Measurements from ENCODE around the gene ADGRG1.

- no peak for TF ChIP-seq TEAD1 (CRISPR knock-in tag; IDR thresholded peaks at IDR 0.05)
- no peak for TF ChIP-seq CTCF (IDR thresholded peaks at IDR 0.05)
- no peak for TF ChIP-seq CREB1 (CRISPR knock-in tag; IDR thresholded peaks at IDR 0.05)
- TF ChIP-seq TEAD4 (CRISPR knock-in tag; IDR thresholded peaks at IDR 0.05) = peak; percentile 19; the same call in 1 of the 2 replicates
- TF ChIP-seq ETV6 (CRISPR knock-in tag; IDR thresholded peaks at IDR 0.05) = no peak
- TF ChIP-seq IRF2 (CRISPR knock-in tag; IDR thresholded peaks at IDR 0.05; ENCODE audit: borderline replicate concordance, low read depth) = no peak
- TF ChIP-seq HMGA2 (CRISPR knock-in tag; IDR thresholded peaks at IDR 0.05) = no peak
- no peak for TF ChIP-seq ZNF232 (CRISPR knock-in tag; IDR thresholded peaks at IDR 0.05)
- peak; percentile 74; the same call in 1 of the 2 replicates for TF ChIP-seq GABPB1 (CRISPR knock-in tag; IDR thresholded peaks at IDR 0.05)
- TF ChIP-seq AFF4 (CRISPR knock-in tag; IDR thresholded peaks at IDR 0.05; ENCODE audit: borderline replicate concordance) = no peak
- TF ChIP-seq ZNF263 (CRISPR knock-in tag; IDR thresholded peaks at IDR 0.05; ENCODE audit: low read depth) = no peak
Observed at GRCh38 chr16:57623251-57624043, 5.0 kb upstream of the ADGRG1 start.
